Large intestine (tissue), 3 donors: ENCODE measurements around the gene SIRPA. TPM values are rescaled to one million over a fixed set of nuclear protein-coding genes. Genes with fewer than 3 reads are reported as not detected.

ENCODE experiments used
- DNase-seq, 2 donors: peaks; one replicate each; pipeline versions ENCODE4 v3.0.0 to v3.0.0-alpha.2; 2013
- H3K27ac ChIP-seq: one replicate; pipeline ENCODE4 v1.5.1; 2013; ENCODE audit warnings: low read length
- H3K27me3 ChIP-seq: 2 replicates; pipeline ENCODE4 v1.6.1; 2013; ENCODE audit warnings: low read length; ENCODE audit not compliant: control insufficient read depth, insufficient read depth
- H3K36me3 ChIP-seq: 2 replicates; pipeline ENCODE4 v1.6.1; 2013; ENCODE audit warnings: low read length; ENCODE audit not compliant: control insufficient read depth, insufficient read depth
- H3K4me1 ChIP-seq: one replicate; pipeline ENCODE4 v1.6.1; 2013; ENCODE audit warnings: low read length; ENCODE audit not compliant: control insufficient read depth, insufficient read depth
- H3K4me3 ChIP-seq: one replicate; pipeline ENCODE4 v1.5.1; 2013; ENCODE audit warnings: low read length
- H3K9me3 ChIP-seq: one replicate; pipeline ENCODE4 v1.6.1; 2013; ENCODE audit warnings: mild to moderate bottlenecking, low read depth, low read length, moderate library complexity; ENCODE audit not compliant: control insufficient read depth
- WGBS: methylation state at CpG from one replicate; pipeline ENCODE4 v1.1.5; 2013; ENCODE audit warnings: low lambda C conversion rate; ENCODE audit not compliant: insufficient coverage; 5-methylcytosine and 5-hydroxymethylcytosine counted together
- polyA plus RNA-seq: library from polyadenylated mRNA; unstranded; fragments of 120-200 nt; gene quantifications from one replicate; pipeline ENCODE4 v1.2.1, GENCODE V29; 2013

The SIRPA gene
- polyA plus RNA-seq, 1 donor = 29.1 TPM

- H3K4me1 ChIP-seq = no peaks in the 10 kb centered on the region
- no peaks in the 10 kb centered on the region for H3K9me3 ChIP-seq
- no peaks in the 10 kb centered on the region for H3K36me3 ChIP-seq
- WGBS = 80% methylated on average over 1 of the region's 2 CpGs
- no peak overlapping the region for H3K27ac ChIP-seq
- no peak for DNase-seq
- H3K4me3 ChIP-seq = no peak overlapping the region
- peaks cover 8% of the 10 kb centered on the region for H3K27me3 ChIP-seq
Measured at GRCh38 chr20:1959156-1959555, 63.9 kb downstream of the SIRPA start.

GRCh38 chr20:1961374-1961773, 66.2 kb downstream of the SIRPA start:
- H3K4me3 ChIP-seq = no peak overlapping the region
- no peaks in the 10 kb centered on the region for H3K4me1 ChIP-seq
- no peaks in the 10 kb centered on the region for H3K36me3 ChIP-seq
- peaks cover 15% of the 10 kb centered on the region for H3K27me3 ChIP-seq
- DNase-seq = no peak
- H3K27ac ChIP-seq = no peak overlapping the region
- WGBS = no CpG with 5 or more reads among the region's 5 CpGs
- H3K9me3 ChIP-seq = no peaks in the 10 kb centered on the region

- Histone ChIP-seq H3K27me3 (peaks cover 22% of the 10 kb centered on the region), H3K27ac (no peak overlapping the region), H3K4me3 (no peak overlapping the region), H3K36me3 (no peaks in the 10 kb centered on the region), H3K9me3 (no peaks in the 10 kb centered on the region), H3K4me1 (no peaks in the 10 kb centered on the region)
- WGBS = no CpG with 5 or more reads among the region's 4 CpGs
- no peak for DNase-seq
Measured at GRCh38 chr20:1964061-1964460, 68.9 kb downstream of the SIRPA start.

- no peak overlapping the region for H3K27ac ChIP-seq
- 88% methylated on average over 2 of the region's 14 CpGs for WGBS
- no peaks in the 10 kb centered on the region for H3K4me1 ChIP-seq
- H3K4me3 ChIP-seq = no peak overlapping the region
- no peaks in the 10 kb centered on the region for H3K9me3 ChIP-seq
- H3K27me3 ChIP-seq = peaks cover 28% of the 10 kb centered on the region
- no peaks in the 10 kb centered on the region for H3K36me3 ChIP-seq
- no peak for DNase-seq
Measured at GRCh38 chr20:1964659-1965405, 69.6 kb downstream of the SIRPA start.

- no peaks in the 10 kb centered on the region for H3K36me3 ChIP-seq
- no peaks in the 10 kb centered on the region for H3K9me3 ChIP-seq
- WGBS = no CpG with 5 or more reads among the region's 28 CpGs
- H3K4me3 ChIP-seq = no peak overlapping the region
- H3K4me1 ChIP-seq = no peaks in the 10 kb centered on the region
- no peak overlapping the region for H3K27ac ChIP-seq
- DNase-seq = peak; percentile 45 to 54
- peaks cover 28% of the 10 kb centered on the region for H3K27me3 ChIP-seq
Measured at GRCh38 chr20:1965520-1966351, 70.5 kb downstream of the SIRPA start.

GRCh38 chr20:1968964-1969363, 73.8 kb downstream of the SIRPA start:
- Histone ChIP-seq H3K27me3 (peaks cover 36% of the 10 kb centered on the region), H3K4me3 (no peak overlapping the region), H3K4me1 (no peaks in the 10 kb centered on the region), H3K27ac (no peak overlapping the region), H3K36me3 (no peaks in the 10 kb centered on the region), H3K9me3 (no peaks in the 10 kb centered on the region)
- no peak for DNase-seq
- no CpG with 5 or more reads among the region's 4 CpGs for WGBS

GRCh38 chr20:1971893-1972586, 76.8 kb downstream of the SIRPA start:
- no peaks in the 10 kb centered on the region for H3K4me1 ChIP-seq
- H3K27me3 ChIP-seq = peaks cover 33% of the 10 kb centered on the region
- no peaks in the 10 kb centered on the region for H3K9me3 ChIP-seq
- WGBS = 86% methylated on average over 3 of the region's 5 CpGs
- no peak overlapping the region for H3K27ac ChIP-seq
- no peak for DNase-seq
- no peak overlapping the region for H3K4me3 ChIP-seq
- no peaks in the 10 kb centered on the region for H3K36me3 ChIP-seq

- Histone ChIP-seq H3K27ac (no peak overlapping the region), H3K4me3 (no peak overlapping the region), H3K36me3 (no peaks in the 10 kb centered on the region), H3K9me3 (no peaks in the 10 kb centered on the region), H3K27me3 (peaks cover 34% of the 10 kb centered on the region), H3K4me1 (no peaks in the 10 kb centered on the region)
- DNase-seq = no peak
- no CpG with 5 or more reads among the region's 15 CpGs for WGBS
Measured at GRCh38 chr20:1973601-1974440, 78.6 kb downstream of the SIRPA start.

GRCh38 chr20:1975291-1975690, 80.1 kb downstream of the SIRPA start:
- H3K4me1 ChIP-seq = no peaks in the 10 kb centered on the region
- peaks cover 28% of the 10 kb centered on the region for H3K27me3 ChIP-seq
- H3K36me3 ChIP-seq = no peaks in the 10 kb centered on the region
- DNase-seq = no peak
- H3K27ac ChIP-seq = no peak overlapping the region
- H3K4me3 ChIP-seq = no peak overlapping the region
- H3K9me3 ChIP-seq = no peaks in the 10 kb centered on the region
- WGBS = no CpG with 5 or more reads among the region's 11 CpGs
